Neural cell (in vitro differentiated cells): ENCODE measurements around the gene ISG20. TPM values are rescaled to one million over a fixed set of nuclear protein-coding genes. Genes with fewer than 3 reads are reported as not detected.

Experiments used
- H2AFZ ChIP-seq: fragments of 200-600, 300-800 bp; sonication (generic), shearing (Covaris generic); 2 replicates; pipeline ENCODE4 v1.6.0; 2014; ENCODE audit warnings: low read depth, mild to moderate bottlenecking, antibody characterized with exemption, low read length, moderate library complexity
- H3F3A ChIP-seq: fragments of 200-600 bp; shearing (Covaris generic); 2 replicates; pipeline ENCODE4 v1.6.1; 2016; ENCODE audit warnings: mild to moderate bottlenecking, moderate library complexity, mixed read lengths, antibody characterized with exemption, low read length; ENCODE audit not compliant: insufficient read depth, poor library complexity, severe bottlenecking
- H3K27ac ChIP-seq: fragments of 200-600, 300-800 bp; sonication (generic), shearing (Covaris generic); 2 replicates; pipeline ENCODE4 v1.5.1; 2014; ENCODE audit warnings: mild to moderate bottlenecking, low read length, moderate library complexity
- H3K27me3 ChIP-seq: fragments of 300-800, 200-600 bp; sonication (generic), shearing (Covaris generic); 2 replicates; pipeline ENCODE4 v1.6.0; 2014; ENCODE audit warnings: mild to moderate bottlenecking, low read depth, low read length, moderate library complexity; ENCODE audit not compliant: insufficient read depth
- H3K36me3 ChIP-seq: fragments of 300-800, 200-600 bp; sonication (generic), shearing (Covaris generic); 2 replicates; pipeline ENCODE4 v1.5.1; 2014; ENCODE audit warnings: mild to moderate bottlenecking, antibody characterized with exemption, low read length, moderate library complexity; ENCODE audit not compliant: insufficient read depth
- H3K4me2 ChIP-seq: fragments of 300-800, 200-600 bp; sonication (generic), shearing (Covaris generic); 2 replicates; pipeline ENCODE4 v1.6.0; 2014; ENCODE audit warnings: mild to moderate bottlenecking, low read length
- H3K4me3 ChIP-seq: fragments of 300-800, 200-600 bp; sonication (generic), shearing (Covaris generic); 2 replicates; pipeline ENCODE4 v1.5.1; 2014; ENCODE audit warnings: mild to moderate bottlenecking, low read length, moderate library complexity
- H3K79me2 ChIP-seq: fragments of 200-600 bp; shearing (Covaris generic); replicated peaks from 2 replicates; pipeline ENCODE4 v1.6.0; 2014; ENCODE audit warnings: mild to moderate bottlenecking, low read length, moderate library complexity; ENCODE audit not compliant: insufficient read depth
- H3K9ac ChIP-seq: fragments of 300-800, 200-600 bp; sonication (generic), shearing (Covaris generic); 2 replicates; pipeline ENCODE4 v1.6.1; 2016; ENCODE audit warnings: mild to moderate bottlenecking, low read length, mixed read lengths
- H3K9me2 ChIP-seq: fragments of 200-600 bp; shearing (Covaris generic); 2 replicates; pipeline ENCODE4 v1.6.1; 2016; ENCODE audit warnings: mild to moderate bottlenecking, low read length, mixed read lengths; ENCODE audit not compliant: insufficient read depth
- H3K9me3 ChIP-seq: fragments of 200-600, 300-800 bp; sonication (generic), shearing (Covaris generic); 2 replicates; pipeline ENCODE4 v1.6.1; 2016; ENCODE audit warnings: mild to moderate bottlenecking, mixed run types, low read length, moderate library complexity, mixed read lengths
- H4K20me1 ChIP-seq: fragments of 200-600 bp; shearing (Covaris generic); 2 replicates; pipeline ENCODE4 v1.6.1; 2016; ENCODE audit warnings: mild to moderate bottlenecking, mixed run types; ENCODE audit not compliant: insufficient read depth
- CTCF ChIP-seq: fragments of 450-650 bp; IDR thresholded peaks from 2 replicates; pipeline ENCODE4 v1.5.1; 2014; ENCODE audit warnings: antibody characterized with exemption, mild to moderate bottlenecking, moderate library complexity; ENCODE audit not compliant: poor library complexity, severe bottlenecking
- EP300 ChIP-seq: fragments of 450-650 bp; conservative IDR thresholded peaks from 2 replicates; pipeline ENCODE4 v1.6.1; 2014; ENCODE audit warnings: antibody characterized with exemption, mild to moderate bottlenecking, moderate library complexity; ENCODE audit not compliant: poor library complexity, severe bottlenecking
- EZH2 ChIP-seq: fragments of 200-600, 300-800 bp; shearing (Covaris generic), sonication (generic); IDR thresholded peaks from 2 replicates; pipeline ENCODE4 v1.6.1; 2014; ENCODE audit warnings: antibody characterized with exemption, low read length, borderline replicate concordance, mild to moderate bottlenecking; ENCODE audit not compliant: insufficient read depth, poor library complexity, severe bottlenecking
- MXI1 ChIP-seq: fragments of 450-650 bp; conservative IDR thresholded peaks from 2 replicates; pipeline ENCODE4 v1.6.1; 2014; ENCODE audit warnings: antibody characterized with exemption, mild to moderate bottlenecking; ENCODE audit not compliant: poor library complexity, severe bottlenecking
- POLR2AphosphoS5 ChIP-seq: IDR thresholded peaks from 2 replicates; pipeline ENCODE4 v1.6.1; 2012
- RAD21 ChIP-seq: fragments of 450-650 bp; conservative IDR thresholded peaks from 2 replicates; pipeline ENCODE4 v1.6.1; 2014; ENCODE audit warnings: antibody characterized with exemption, mild to moderate bottlenecking, moderate library complexity
- SMC3 ChIP-seq: fragments of 450-650 bp; conservative IDR thresholded peaks from 2 replicates; pipeline ENCODE4 v1.6.1; 2014; ENCODE audit warnings: antibody characterized with exemption, mild to moderate bottlenecking, moderate library complexity; ENCODE audit not compliant: poor library complexity
- TAF1 ChIP-seq: IDR thresholded peaks from 2 replicates; pipeline ENCODE4 v1.6.1; 2012; ENCODE audit warnings: low read depth
- polyA plus RNA-seq: library from polyadenylated mRNA; depleted of rRNA; stranded (reverse); fragments of >200 nt; gene quantifications from 2 replicates; pipeline ENCODE4 v1.2.3, GENCODE V29; 2014
- TF ChIP-seq, protein P1 (sequence below): IDR thresholded peaks from 2 replicates; pipeline ENCODE4 v1.6.1; 2012; ENCODE audit warnings: borderline replicate concordance

The ISG20 gene
- polyA plus RNA-seq, 1 donor from 2014 or later, result 0.88 TPM

DNA sequence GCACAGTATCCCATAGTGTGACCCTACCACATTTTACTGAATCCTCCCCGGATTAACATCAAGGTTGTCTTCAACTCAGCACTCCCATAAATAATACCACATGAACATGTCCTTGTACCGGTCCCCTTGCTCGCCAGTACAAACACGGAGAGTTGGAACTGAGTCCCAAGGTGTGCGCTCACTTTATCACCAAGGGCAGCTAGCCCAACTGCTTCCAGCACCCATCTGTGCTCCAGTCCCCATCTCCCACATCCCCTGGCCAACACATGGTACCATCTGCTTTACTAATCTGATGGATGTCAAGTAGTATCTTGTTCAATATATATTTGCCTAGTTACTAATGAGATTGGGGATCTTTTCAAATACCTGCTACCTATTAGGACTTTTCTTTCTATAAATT lies 64.7 kb downstream of the ISG20 start:
- no peak overlapping the region for H2AFZ ChIP-seq
- H3K9ac ChIP-seq, result no peak overlapping the region
- no peaks in the 10 kb centered on the region for H3K79me2 ChIP-seq
- no peak overlapping the region for H3K27ac ChIP-seq
- no peaks in the 10 kb centered on the region for H3K9me2 ChIP-seq
- no peaks in the 10 kb centered on the region for H3K36me3 ChIP-seq
- peaks cover 3% of the 10 kb centered on the region for H4K20me1 ChIP-seq
- H3K4me3 ChIP-seq, result no peak overlapping the region
- no peak overlapping the region for H3K4me2 ChIP-seq
- no peak for TF ChIP-seq MXI1
- TF ChIP-seq POLR2AphosphoS5, result no peak
- no peak for TF ChIP-seq RAD21
- TF ChIP-seq SMC3, result no peak
- TF ChIP-seq, protein P1, sequence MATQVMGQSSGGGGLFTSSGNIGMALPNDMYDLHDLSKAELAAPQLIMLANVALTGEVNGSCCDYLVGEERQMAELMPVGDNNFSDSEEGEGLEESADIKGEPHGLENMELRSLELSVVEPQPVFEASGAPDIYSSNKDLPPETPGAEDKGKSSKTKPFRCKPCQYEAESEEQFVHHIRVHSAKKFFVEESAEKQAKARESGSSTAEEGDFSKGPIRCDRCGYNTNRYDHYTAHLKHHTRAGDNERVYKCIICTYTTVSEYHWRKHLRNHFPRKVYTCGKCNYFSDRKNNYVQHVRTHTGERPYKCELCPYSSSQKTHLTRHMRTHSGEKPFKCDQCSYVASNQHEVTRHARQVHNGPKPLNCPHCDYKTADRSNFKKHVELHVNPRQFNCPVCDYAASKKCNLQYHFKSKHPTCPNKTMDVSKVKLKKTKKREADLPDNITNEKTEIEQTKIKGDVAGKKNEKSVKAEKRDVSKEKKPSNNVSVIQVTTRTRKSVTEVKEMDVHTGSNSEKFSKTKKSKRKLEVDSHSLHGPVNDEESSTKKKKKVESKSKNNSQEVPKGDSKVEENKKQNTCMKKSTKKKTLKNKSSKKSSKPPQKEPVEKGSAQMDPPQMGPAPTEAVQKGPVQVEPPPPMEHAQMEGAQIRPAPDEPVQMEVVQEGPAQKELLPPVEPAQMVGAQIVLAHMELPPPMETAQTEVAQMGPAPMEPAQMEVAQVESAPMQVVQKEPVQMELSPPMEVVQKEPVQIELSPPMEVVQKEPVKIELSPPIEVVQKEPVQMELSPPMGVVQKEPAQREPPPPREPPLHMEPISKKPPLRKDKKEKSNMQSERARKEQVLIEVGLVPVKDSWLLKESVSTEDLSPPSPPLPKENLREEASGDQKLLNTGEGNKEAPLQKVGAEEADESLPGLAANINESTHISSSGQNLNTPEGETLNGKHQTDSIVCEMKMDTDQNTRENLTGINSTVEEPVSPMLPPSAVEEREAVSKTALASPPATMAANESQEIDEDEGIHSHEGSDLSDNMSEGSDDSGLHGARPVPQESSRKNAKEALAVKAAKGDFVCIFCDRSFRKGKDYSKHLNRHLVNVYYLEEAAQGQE, result no peak
- TF ChIP-seq CTCF, result no peak
- TF ChIP-seq EZH2, result no peak
- no peak for TF ChIP-seq EP300
- no peak for TF ChIP-seq TAF1
- no peaks in the 10 kb centered on the region for H3F3A ChIP-seq
- no peaks in the 10 kb centered on the region for H3K9me3 ChIP-seq
- peaks cover 22% of the 10 kb centered on the region for H3K27me3 ChIP-seq

GRCh38 chr15:88704791-88705768 lies 66.3 kb downstream of the ISG20 start:
- Histone ChIP-seq H3K27ac (no peak overlapping the region), H3K9me3 (no peaks in the 10 kb centered on the region), H3F3A (no peaks in the 10 kb centered on the region), H4K20me1 (peaks cover 3% of the 10 kb centered on the region), H3K4me2 (no peak overlapping the region), H2AFZ (no peak overlapping the region), H3K9ac (no peak overlapping the region), H3K27me3 (peaks cover 22% of the 10 kb centered on the region), H3K79me2 (no peaks in the 10 kb centered on the region), H3K4me3 (peak overlapping the region; percentile 23), H3K9me2 (no peaks in the 10 kb centered on the region), H3K36me3 (no peaks in the 10 kb centered on the region)
- TF ChIP-seq EP300 (no peak), RAD21 (no peak), POLR2AphosphoS5 (no peak), CTCF (no peak), EZH2 (no peak), SMC3 (no peak), MXI1 (no peak), TAF1 (no peak)
- TF ChIP-seq, protein P1, result no peak
